Breast epithelium (tissue), 3 donors: ENCODE data around the gene ACYP1.

Experiments used
- CTCF ChIP-seq, 3 donors: fragments of 450-650 bp; IDR thresholded peaks; one replicate each; pipeline ENCODE4 v1.5.1; 2016 to 2017; ENCODE audit warnings: antibody characterized with exemption in 3 of 3, mild to moderate bottlenecking in 3 of 3, moderate library complexity in 3 of 3
- POLR2A ChIP-seq: fragments of 450-650 bp; IDR thresholded peaks from one replicate; pipeline ENCODE4 v1.6.1; 2016; ENCODE audit warnings: antibody characterized with exemption, mild to moderate bottlenecking, moderate library complexity
- POLR2AphosphoS5 ChIP-seq, 3 donors: sonication (generic); formaldehyde crosslinking; IDR thresholded peaks; one replicate each; pipeline ENCODE4 v1.6.1; 2017; ENCODE audit warnings: antibody characterized with exemption in 3 of 3

DNA sequence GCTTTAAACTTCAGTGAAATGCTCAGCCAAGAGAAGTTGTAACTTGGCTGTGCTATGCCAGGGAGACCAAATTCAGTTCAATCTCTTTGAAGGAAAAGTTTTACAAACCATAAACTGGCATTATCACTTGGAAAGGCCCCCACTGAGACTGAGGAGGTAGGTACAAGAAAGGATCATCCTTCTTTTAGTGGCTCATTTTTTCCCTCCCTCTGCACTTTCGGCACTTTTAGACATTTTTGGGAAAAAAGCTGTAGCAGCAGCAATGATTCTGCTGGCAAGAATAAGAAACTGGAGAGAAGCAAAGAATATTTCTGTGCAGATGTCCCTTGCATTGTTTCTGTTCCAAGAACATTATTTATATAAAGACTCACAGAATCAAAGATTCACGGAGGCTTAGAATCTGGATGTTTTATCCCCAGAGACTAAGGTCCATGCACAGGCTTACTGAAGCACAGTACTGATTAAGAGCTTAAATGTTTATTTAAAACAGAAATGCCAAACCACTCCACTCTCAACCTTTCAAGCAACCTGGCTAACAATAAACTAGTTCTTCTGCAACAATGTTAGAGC, 17.9 kb upstream of the ACYP1 start:
- no peak for TF ChIP-seq CTCF (IDR thresholded peaks at IDR 0.05)
- TF ChIP-seq POLR2A, result no peak
- TF ChIP-seq POLR2AphosphoS5 (IDR thresholded peaks at IDR 0.05), result no peak
